Activated CD8-positive, alpha-beta memory T cell treated with anti-CD3 and anti-CD28 coated beads, Interleukin-2, amount 10 ng/mL, durations not matched to agents 7 days and 5 days (primary cell): ENCODE data around the gene AUTS2. TPM values are rescaled to one million over a fixed set of nuclear protein-coding genes. Genes with fewer than 3 reads are reported as not detected.
"Not testable (repeated sequence)": the region's sequence is repeated elsewhere in the genome, so short reads cannot be mapped to it uniquely, and the experiment has no call there.

Source experiments
- ATAC-seq: fragments of 150-1000 bp; cut with Tn5 transposase; one replicate; pipeline ENCODE4 v1.10.0; 2021; ENCODE audit warnings: moderate library complexity
- CTCF ChIA-PET: fragments of 350-600 bp; sonication (Branson Sonifier 250); formaldehyde crosslinking; loops from one replicate; lab custom pipeline; 2021; ENCODE audit warnings: antibody characterized with exemption; lab: Charles Lee
- DNase-seq: peaks from one replicate; pipeline ENCODE4 v3.0.0-alpha.2; 2020
- H3K27ac Mint-ChIP-seq: one replicate; pipeline ENCODE4 v1.8.0; 2021; ENCODE audit warnings: mild to moderate bottlenecking, mixed read lengths
- H3K27me3 Mint-ChIP-seq: one replicate; pipeline ENCODE4 v1.8.0; 2021; ENCODE audit warnings: mixed read lengths
- H3K36me3 Mint-ChIP-seq: one replicate; pipeline ENCODE4 v1.8.0; 2021; ENCODE audit warnings: mild to moderate bottlenecking, mixed read lengths
- H3K4me1 Mint-ChIP-seq: one replicate; pipeline ENCODE4 v1.8.0; 2021; ENCODE audit warnings: mixed read lengths
- H3K4me3 Mint-ChIP-seq: one replicate; pipeline ENCODE4 v1.8.0; 2021; ENCODE audit warnings: mild to moderate bottlenecking, moderate library complexity, mixed read lengths
- H3K9me3 Mint-ChIP-seq: one replicate; pipeline ENCODE4 v1.8.0; 2022; ENCODE audit warnings: low read depth, mixed read lengths
- total RNA-seq, 2 experiments: library from RNA; stranded (reverse); gene quantifications; one replicate each; pipeline ENCODE4 v1.2.3, GENCODE V29; 2021

The AUTS2 gene
- total RNA-seq, 2 experiments from 2014 or later, result 9.5 to 24.4 TPM

DNA sequence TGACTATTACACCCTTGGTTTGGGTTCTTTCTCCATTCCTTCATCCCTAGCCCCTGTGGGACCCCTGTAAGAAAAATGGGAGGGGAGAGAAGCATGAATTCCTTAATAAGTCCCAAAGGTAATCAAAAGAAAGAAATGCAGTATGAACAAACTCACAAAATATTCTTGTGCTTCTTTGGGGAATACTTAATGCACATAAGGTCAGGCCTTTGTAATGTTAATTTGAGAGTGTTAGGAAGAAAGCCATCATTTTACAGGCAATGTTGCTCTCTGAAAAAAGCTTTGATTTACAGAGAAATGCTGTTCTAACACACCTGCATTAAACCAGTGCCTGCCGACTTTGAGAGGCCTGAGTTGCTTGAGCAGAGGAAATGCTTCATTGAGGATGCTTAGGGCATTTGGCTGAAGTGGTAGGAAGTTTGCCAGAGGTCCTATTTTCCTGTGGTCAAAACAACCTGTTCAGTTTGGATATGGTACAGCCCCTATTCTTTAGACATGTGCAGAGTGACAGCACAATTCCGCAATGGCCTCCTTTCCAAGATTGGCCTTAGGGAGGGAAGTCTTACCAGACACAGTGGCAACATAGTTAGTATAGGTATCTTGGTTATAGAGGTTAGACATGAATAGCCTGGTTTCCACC, 643.4 kb downstream of the AUTS2 start:
- Mint-ChIP-seq H3K36me3 (no peaks in the 10 kb centered on the region), H3K9me3 (no peaks in the 10 kb centered on the region), H3K27me3 (no peaks in the 10 kb centered on the region), H3K4me3 (no peak overlapping the region), H3K27ac (no peak overlapping the region), H3K4me1 (no peaks in the 10 kb centered on the region)
- CTCF ChIA-PET, result no interaction called here
- DNase-seq, result no peak
- no peak for ATAC-seq

DNA sequence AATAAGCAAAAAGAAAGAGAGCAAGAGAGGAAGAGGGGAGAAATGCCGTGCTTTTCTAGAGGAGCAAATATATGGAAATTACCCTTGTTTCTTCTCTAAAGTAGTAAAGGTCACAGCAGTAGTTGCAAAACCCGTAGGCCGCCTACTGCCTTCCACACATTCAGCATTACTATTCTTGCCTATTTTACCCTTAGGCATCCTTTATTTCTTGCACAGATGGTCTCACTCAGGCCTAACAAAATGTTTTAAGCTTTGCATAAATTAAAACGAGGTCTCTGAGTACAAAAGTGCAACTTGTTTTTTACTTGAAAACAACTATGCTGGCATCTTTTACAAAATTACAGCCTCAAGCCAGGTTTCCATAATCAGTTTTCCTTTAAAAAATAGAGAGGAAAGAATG, 644.6 kb downstream of the AUTS2 start:
- Mint-ChIP-seq H3K9me3 (no peaks in the 10 kb centered on the region), H3K36me3 (no peaks in the 10 kb centered on the region), H3K27ac (no peak overlapping the region), H3K4me3 (no peak overlapping the region), H3K4me1 (no peaks in the 10 kb centered on the region), H3K27me3 (no peaks in the 10 kb centered on the region)
- ATAC-seq, result no peak
- CTCF ChIA-PET, result no interaction called here
- no peak for DNase-seq

DNA sequence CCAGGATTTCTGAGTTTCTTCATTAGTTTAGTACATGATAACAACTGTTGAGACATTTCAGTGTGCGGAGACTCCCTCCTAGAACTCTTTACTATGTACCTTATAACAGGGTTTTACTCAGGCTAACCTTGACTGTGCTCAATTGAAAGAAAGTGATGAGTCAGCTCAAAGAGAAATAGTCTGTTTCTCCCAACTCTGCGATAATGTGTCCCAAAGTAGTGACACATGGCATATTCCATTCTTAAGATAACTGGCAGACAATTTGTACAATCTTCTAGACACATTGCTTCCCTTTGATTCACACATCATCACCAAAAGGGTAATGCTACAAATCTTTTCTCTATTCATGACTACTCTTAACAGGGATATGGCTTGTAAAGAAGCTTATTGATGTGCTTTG, 645.2 kb downstream of the AUTS2 start:
- ATAC-seq (no peak), DNase-seq (no peak)
- no peaks in the 10 kb centered on the region for H3K4me1 Mint-ChIP-seq
- CTCF ChIA-PET, result no interaction called here
- no peaks in the 10 kb centered on the region for H3K27me3 Mint-ChIP-seq
- no peaks in the 10 kb centered on the region for H3K36me3 Mint-ChIP-seq
- H3K4me3 Mint-ChIP-seq, result no peak overlapping the region
- H3K9me3 Mint-ChIP-seq, result no peaks in the 10 kb centered on the region
- H3K27ac Mint-ChIP-seq, result no peak overlapping the region

DNA sequence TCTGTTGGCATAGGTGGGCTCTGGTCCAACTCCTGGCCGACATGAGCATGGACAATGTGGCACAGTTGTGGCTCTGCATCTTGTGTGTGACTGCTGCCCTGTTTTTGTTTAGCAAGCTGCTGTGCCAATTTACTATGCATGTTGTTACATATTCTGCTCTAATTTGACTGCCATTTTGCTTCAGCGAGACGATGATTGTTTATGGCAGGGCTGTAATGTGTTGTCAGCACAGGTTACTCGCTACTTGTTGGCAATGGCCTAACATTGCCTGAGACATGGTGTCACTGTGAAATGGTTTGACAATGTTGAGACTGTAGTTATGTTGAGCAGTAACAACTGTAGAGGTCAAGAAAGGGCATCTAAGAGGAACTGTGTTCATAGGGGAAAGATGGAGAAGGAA, 659.6 kb downstream of the AUTS2 start:
- no peak for ATAC-seq
- Mint-ChIP-seq H3K4me3 (no peak overlapping the region), H3K27me3 (no peaks in the 10 kb centered on the region), H3K36me3 (no peaks in the 10 kb centered on the region), H3K9me3 (no peaks in the 10 kb centered on the region), H3K4me1 (no peaks in the 10 kb centered on the region), H3K27ac (no peak overlapping the region)
- CTCF ChIA-PET, result no interaction called here
- no peak for DNase-seq

DNA sequence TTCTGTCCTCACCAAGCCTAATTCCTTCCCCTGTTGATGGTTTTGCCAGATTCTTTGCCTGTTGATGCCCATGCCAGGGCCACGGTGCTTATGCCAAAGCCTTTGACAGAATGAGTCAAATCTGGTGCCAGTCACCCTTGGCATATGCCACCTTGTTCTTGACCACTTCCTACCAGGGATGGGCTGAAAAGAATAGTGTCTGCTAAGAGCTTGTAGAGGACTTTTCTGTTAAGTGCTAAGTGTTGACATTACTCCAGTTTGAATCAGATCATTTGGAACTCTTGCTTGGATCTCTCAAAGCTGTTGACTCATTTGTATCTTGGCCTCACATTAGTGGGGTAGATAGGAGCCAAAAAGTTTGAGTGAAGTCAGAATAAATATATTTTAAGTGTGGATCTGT, 661.2 kb downstream of the AUTS2 start:
- no peaks in the 10 kb centered on the region for H3K9me3 Mint-ChIP-seq
- CTCF ChIA-PET, result no interaction called here
- H3K27me3 Mint-ChIP-seq, result peaks cover 2% of the 10 kb centered on the region
- H3K4me1 Mint-ChIP-seq, result no peaks in the 10 kb centered on the region
- H3K36me3 Mint-ChIP-seq, result no peaks in the 10 kb centered on the region
- H3K27ac Mint-ChIP-seq, result no peak overlapping the region
- no peak overlapping the region for H3K4me3 Mint-ChIP-seq
- DNase-seq (no peak), ATAC-seq (no peak)

DNA sequence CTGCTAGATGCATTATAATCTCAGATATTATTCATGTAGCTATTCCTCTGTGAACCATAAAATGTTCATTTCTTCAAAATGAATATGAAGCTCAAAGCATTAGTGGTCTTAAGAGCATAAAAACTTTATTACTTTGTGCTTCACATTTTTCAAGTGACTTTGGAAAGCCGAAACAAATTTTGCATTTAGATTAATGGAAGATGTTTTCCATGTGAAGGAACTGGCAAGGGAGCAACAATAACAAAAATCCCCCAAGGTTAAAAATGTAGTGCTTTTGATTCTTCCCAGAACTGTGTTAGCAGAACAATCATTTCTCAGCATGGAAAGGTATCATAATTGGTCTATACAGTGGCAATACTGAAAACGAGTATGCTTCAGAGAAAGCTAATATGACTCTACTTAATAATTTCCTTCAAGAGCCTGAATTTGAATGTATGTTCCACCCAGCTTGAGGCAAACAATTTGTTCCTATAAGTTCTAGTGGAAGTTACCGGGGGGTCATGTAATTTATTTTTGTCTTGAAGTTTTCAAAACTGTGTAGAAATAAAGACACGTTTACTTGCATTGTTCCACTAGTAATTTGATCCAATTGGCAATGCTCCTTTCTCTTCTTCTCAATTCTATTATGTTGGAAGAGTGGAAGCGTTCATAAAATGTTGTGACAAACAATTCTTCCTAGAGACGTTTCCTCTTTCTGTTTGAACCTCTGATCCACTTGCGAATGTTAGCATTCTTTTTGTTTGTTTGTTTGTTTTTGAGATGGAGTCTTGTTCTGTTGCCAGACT, 665.4 kb downstream of the AUTS2 start:
- ATAC-seq (no peak), DNase-seq (no peak)
- CTCF ChIA-PET, result no interaction called here
- peaks cover 2% of the 10 kb centered on the region for H3K27me3 Mint-ChIP-seq
- H3K36me3 Mint-ChIP-seq, result no peaks in the 10 kb centered on the region
- no peak overlapping the region for H3K4me3 Mint-ChIP-seq
- H3K4me1 Mint-ChIP-seq, result no peaks in the 10 kb centered on the region
- H3K27ac Mint-ChIP-seq, result no peak overlapping the region
- no peaks in the 10 kb centered on the region for H3K9me3 Mint-ChIP-seq

DNA sequence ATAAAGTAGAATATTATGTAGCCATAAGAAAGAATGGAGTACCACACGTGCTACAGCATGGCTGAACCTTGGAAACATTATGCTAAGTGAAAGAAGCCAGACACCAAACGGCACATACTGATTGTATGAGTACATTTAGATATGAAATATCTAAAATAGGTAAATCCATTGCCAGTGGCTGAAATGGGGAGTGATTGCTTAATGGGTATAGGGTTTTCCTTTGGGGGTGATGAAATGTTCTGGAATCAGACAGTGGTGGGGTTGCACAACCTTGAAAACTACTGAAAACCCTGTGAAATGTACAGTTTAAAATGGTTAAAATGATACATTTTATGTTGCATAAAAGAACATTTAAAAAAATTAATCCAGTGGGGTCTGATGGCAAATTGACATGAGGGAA, 667.9 kb downstream of the AUTS2 start:
- DNase-seq (no peak), ATAC-seq (no peak)
- no peaks in the 10 kb centered on the region for H3K36me3 Mint-ChIP-seq
- H3K27ac Mint-ChIP-seq, result no peak overlapping the region
- H3K4me1 Mint-ChIP-seq, result no peaks in the 10 kb centered on the region
- peaks cover 7% of the 10 kb centered on the region for H3K27me3 Mint-ChIP-seq
- CTCF ChIA-PET, result interaction anchor here (0.6 kb wide), 1 partner anchor 200 kb away, joined by 3 read pairs; no protein-coding TSS in a partner anchor
- no peak overlapping the region for H3K4me3 Mint-ChIP-seq
- H3K9me3 Mint-ChIP-seq, result no peaks in the 10 kb centered on the region

DNA sequence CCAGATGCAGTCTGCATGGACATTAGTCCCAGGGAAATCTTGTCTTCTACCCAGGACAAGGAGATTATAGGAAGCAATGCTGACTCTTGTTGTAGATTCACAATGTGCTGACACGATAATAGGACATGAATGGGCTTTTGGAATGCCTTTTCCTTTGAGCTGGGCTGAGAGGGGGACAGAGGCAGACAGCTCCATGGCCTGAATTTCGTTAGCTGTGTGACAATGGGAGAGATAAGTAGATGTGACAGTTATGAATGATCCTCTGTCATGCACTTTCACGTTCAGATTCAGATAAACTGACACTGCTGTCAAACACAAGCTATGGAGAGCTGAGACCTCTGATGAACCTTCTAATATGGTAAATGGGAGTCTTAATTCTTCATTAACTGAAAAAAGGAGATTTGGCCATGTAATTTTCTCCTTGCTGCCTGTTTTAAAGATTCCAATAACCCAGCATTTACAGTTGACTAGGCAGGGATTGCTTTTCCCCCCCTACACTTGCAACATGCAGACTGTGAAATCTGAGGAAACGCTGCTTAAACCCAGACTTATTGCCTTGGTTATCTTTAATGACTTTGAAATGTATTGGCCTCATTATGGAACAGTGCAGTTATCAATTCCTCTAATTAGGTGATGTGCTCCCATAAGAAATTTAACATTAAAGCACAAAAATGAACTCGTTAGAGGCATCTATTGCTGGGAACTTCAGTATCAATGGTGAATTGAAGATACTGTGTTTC, 669.3 kb downstream of the AUTS2 start:
- Mint-ChIP-seq H3K4me3 (no peak overlapping the region), H3K9me3 (no peaks in the 10 kb centered on the region), H3K27me3 (peaks cover 7% of the 10 kb centered on the region), H3K4me1 (no peaks in the 10 kb centered on the region), H3K36me3 (no peaks in the 10 kb centered on the region), H3K27ac (no peak overlapping the region)
- no peak for ATAC-seq
- CTCF ChIA-PET, result no interaction called here
- DNase-seq, result no peak

DNA sequence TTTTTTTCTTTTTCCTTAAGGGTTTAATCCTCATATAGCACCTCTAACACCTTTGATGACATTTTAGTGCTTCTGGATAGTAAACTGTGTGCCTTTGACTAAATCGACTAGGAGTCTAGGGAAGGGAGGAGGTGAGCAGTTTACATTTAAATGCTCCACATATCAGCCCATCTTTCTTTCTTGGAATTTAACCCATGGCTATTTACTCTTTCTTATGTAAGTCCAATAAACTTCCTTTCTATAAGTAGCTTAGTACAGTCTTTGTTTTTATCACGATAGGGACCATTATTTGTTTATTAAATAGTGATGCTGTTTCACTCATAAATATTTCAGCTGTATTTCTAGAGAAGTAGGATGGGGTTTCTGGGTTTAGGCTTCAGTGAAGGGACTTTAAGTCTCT, 669.9 kb downstream of the AUTS2 start:
- Mint-ChIP-seq H3K27ac (no peak overlapping the region), H3K4me3 (no peak overlapping the region), H3K36me3 (no peaks in the 10 kb centered on the region), H3K4me1 (no peaks in the 10 kb centered on the region), H3K27me3 (peaks cover 7% of the 10 kb centered on the region), H3K9me3 (no peaks in the 10 kb centered on the region)
- ATAC-seq, result no peak
- CTCF ChIA-PET, result no interaction called here
- no peak for DNase-seq

DNA sequence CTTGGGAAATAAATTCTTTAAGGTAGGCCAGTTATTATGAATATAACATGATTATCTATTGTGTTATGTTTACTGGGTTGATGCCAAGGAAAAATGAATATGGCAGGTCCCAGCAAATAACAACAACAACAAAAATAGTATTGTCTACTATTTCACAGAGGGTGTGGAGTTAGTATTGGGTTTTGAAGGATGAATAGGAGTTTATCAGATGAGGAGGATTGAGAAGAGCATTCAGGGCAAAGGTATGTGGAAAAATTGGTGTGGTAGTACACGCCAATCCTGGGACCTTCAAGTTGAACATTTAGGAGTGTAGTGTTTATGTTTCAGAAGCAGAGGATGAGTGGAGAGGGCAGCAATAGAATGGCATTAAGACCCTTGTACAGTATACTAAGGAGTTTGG, 671.9 kb downstream of the AUTS2 start:
- Mint-ChIP-seq H3K4me1 (no peaks in the 10 kb centered on the region), H3K9me3 (no peaks in the 10 kb centered on the region), H3K27me3 (peaks cover 5% of the 10 kb centered on the region), H3K27ac (no peak overlapping the region), H3K4me3 (no peak overlapping the region), H3K36me3 (no peaks in the 10 kb centered on the region)
- DNase-seq (no peak), ATAC-seq (no peak)
- CTCF ChIA-PET, result no interaction called here

DNA sequence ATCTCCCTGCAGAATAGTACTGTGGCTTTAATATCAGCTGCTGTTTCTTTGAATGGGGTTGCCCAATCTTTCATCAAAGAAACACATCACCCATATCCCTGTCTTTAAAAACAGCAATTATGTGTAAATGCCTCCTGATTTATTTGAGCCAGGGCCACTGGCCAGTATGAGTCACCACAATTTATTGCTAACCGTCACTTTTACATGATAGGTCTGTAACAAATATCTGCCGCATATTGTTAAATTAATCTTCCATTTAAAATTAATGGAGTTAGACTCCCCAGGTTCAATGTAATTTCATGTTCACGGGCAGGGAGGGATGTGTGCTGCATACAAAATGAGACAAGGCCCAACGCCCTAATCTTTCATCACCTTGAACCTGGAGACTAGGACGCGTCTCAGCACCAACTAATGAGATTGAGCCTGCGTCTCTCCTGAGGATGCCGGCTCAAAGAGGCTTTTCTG, 673.4 kb downstream of the AUTS2 start:
- H3K27ac Mint-ChIP-seq, result no peak overlapping the region
- no peak for DNase-seq
- no peaks in the 10 kb centered on the region for H3K4me1 Mint-ChIP-seq
- H3K36me3 Mint-ChIP-seq, result no peaks in the 10 kb centered on the region
- CTCF ChIA-PET, result no interaction called here
- ATAC-seq, result no peak
- H3K4me3 Mint-ChIP-seq, result no peak overlapping the region
- no peaks in the 10 kb centered on the region for H3K9me3 Mint-ChIP-seq
- H3K27me3 Mint-ChIP-seq, result peaks cover 5% of the 10 kb centered on the region

DNA sequence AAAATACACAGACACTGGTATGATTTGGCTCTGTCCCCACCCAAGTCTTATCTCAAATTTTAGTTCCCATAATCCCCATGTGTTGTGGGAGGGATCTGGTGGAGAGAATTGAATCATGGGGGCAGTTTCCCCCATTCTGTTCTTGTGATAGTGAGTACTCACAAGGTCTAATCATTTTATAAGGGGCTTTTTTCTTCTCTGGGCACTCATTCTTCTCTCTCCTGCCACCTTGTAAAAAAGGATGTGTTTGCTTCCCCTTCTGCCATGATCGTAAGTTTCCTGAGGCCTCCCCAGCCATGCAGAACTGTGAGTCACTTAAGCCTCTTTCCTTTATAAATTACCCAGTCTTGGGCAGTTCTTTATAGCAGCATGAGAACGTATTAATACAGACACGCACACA, 677.3 kb downstream of the AUTS2 start:
- CTCF ChIA-PET, H3K27me3 Mint-ChIP-seq, H3K4me3 Mint-ChIP-seq, H3K9me3 Mint-ChIP-seq, H3K36me3 Mint-ChIP-seq, H3K27ac Mint-ChIP-seq, H3K4me1 Mint-ChIP-seq, ATAC-seq, DNase-seq: not testable (repeated sequence)

DNA sequence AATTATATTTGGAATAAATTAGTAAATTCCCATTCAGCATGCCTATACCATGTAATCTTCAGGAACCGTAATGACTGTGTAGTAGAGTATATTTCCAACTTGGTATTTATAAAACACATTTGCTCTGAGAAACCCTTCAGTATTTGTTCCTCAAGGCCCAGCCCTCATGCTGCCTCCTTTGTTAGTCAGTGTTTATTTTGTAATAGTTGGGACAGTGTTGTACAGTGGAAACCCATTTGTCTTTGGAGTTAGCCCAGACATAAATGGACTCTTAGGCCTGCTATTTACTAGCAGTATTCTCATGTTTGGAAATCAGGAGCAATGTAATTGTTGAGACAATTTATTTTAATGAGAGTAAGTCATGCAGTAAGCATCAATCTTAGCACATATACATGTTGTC, 686.9 kb downstream of the AUTS2 start:
- no peaks in the 10 kb centered on the region for H3K27me3 Mint-ChIP-seq
- H3K36me3 Mint-ChIP-seq, result no peaks in the 10 kb centered on the region
- DNase-seq (no peak), ATAC-seq (no peak)
- H3K27ac Mint-ChIP-seq, result no peak overlapping the region
- no peaks in the 10 kb centered on the region for H3K9me3 Mint-ChIP-seq
- CTCF ChIA-PET, result no interaction called here
- no peaks in the 10 kb centered on the region for H3K4me1 Mint-ChIP-seq
- no peak overlapping the region for H3K4me3 Mint-ChIP-seq

DNA sequence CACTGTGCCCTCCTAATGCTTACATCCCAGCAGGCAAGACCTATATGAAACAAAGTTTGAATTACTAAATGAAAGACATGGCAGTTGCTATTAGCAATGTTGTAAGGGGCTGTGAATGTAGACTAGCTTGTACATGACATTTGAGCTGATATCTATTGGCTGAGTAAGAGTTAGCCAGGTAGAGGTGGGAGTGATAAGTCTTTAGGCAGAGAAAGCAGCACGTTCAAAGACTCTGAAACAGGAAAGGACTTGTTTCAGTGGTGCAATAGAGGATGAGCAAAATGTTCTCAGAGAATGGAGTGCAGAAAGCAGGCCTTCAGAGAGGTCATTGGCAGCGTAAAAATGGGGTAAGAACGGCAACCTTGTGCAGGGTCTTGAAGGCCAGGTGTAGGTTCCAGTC, 687.6 kb downstream of the AUTS2 start:
- CTCF ChIA-PET, result no interaction called here
- no peak overlapping the region for H3K4me3 Mint-ChIP-seq

More for the DNA sequence above, 687.6 kb downstream of the AUTS2 start:
- no peak overlapping the region for H3K27ac Mint-ChIP-seq
- no peaks in the 10 kb centered on the region for H3K4me1 Mint-ChIP-seq
- no peak for ATAC-seq
- H3K36me3 Mint-ChIP-seq, result no peaks in the 10 kb centered on the region
- H3K9me3 Mint-ChIP-seq, result no peaks in the 10 kb centered on the region
- H3K27me3 Mint-ChIP-seq, result no peaks in the 10 kb centered on the region
- DNase-seq, result no peak
